Keratinocyte (primary cell): ENCODE measurements around the gene HOOK2. TPM values are rescaled to one million over a fixed set of nuclear protein-coding genes. Genes with fewer than 3 reads are reported as not detected.
A peak's percentile ranks its signal among the peaks of the same experiment; 100 is the strongest.

Experiments
- DNase-seq: peaks from one replicate; pipeline ENCODE4 v3.0.0-alpha.2; 2011; ENCODE audit warnings: low read depth, missing footprints, low spot score
- FAIRE-seq: peaks from 2 replicates; lab custom pipeline; 2011; peaks lifted over from hg19 to GRCh38; lab: Jason Lieb, UNC
- H2AFZ ChIP-seq: 2 replicates; pipeline ENCODE4 v1.6.0; 2012; ENCODE audit warnings: low read length, control low read depth, inconsistent platforms; ENCODE audit not compliant: control insufficient read depth
- H3K27ac ChIP-seq: 2 replicates; pipeline ENCODE4 v1.5.1; 2011; ENCODE audit warnings: low read length; ENCODE audit not compliant: control insufficient read depth, insufficient read depth
- H3K27me3 ChIP-seq: 3 replicates; pipeline ENCODE4 v1.6.0; 2011; ENCODE audit warnings: low read length; ENCODE audit not compliant: control insufficient read depth, insufficient read depth; ENCODE audit errors: extremely low read depth
- H3K36me3 ChIP-seq, 2 experiments: 2 replicates in 1 of 2; 3 replicates in 1 of 2; pipeline ENCODE4 v1.5.1; 2011; ENCODE audit warnings: low read length in 2 of 2, mild to moderate bottlenecking in 1 of 2; ENCODE audit not compliant: control insufficient read depth in 2 of 2, insufficient read depth in 2 of 2; ENCODE audit errors: extremely low read depth in 1 of 2
- H3K4me1 ChIP-seq: 3 replicates; pipeline ENCODE4 v1.5.1; 2011; ENCODE audit warnings: low read length; ENCODE audit not compliant: control insufficient read depth, insufficient read depth; ENCODE audit errors: extremely low read depth
- H3K4me2 ChIP-seq: 3 replicates; pipeline ENCODE4 v1.6.0; 2011; ENCODE audit warnings: low read depth, low read length; ENCODE audit not compliant: control insufficient read depth, insufficient read depth; ENCODE audit errors: extremely low read depth
- H3K4me3 ChIP-seq, 3 experiments: fragments of 200-600 bp in 1 of 3; sonication (generic) in 1 of 3; 2 replicates in 2 of 3; 3 replicates in 1 of 3; pipeline ENCODE4 v1.5.1; 2011 to 2016; ENCODE audit warnings: low read length in 3 of 3, mild to moderate bottlenecking in 3 of 3, control low read depth in 2 of 3, inconsistent platforms in 1 of 3, low read depth in 1 of 3, mixed read lengths in 1 of 3, mixed run types in 1 of 3, moderate library complexity in 1 of 3; ENCODE audit not compliant: control insufficient read depth in 2 of 3, insufficient read depth in 2 of 3; ENCODE audit errors: extremely low read depth in 1 of 3
- H3K79me2 ChIP-seq: 2 replicates; pipeline ENCODE4 v1.6.0; 2012; ENCODE audit warnings: low read length; ENCODE audit not compliant: control insufficient read depth, insufficient read depth
- H3K9ac ChIP-seq: 3 replicates; pipeline ENCODE4 v1.6.0; 2011; ENCODE audit warnings: low read length; ENCODE audit not compliant: control insufficient read depth, insufficient read depth; ENCODE audit errors: extremely low read depth
- H3K9me1 ChIP-seq: 3 replicates; pipeline ENCODE4 v1.6.0; 2011; ENCODE audit warnings: low read length; ENCODE audit not compliant: control insufficient read depth, insufficient read depth; ENCODE audit errors: extremely low read depth
- H3K9me3 ChIP-seq: 2 replicates; pipeline ENCODE4 v1.5.1; 2012; ENCODE audit warnings: low read depth, low read length; ENCODE audit not compliant: control insufficient read depth
- H4K20me1 ChIP-seq: 3 replicates; pipeline ENCODE4 v1.6.0; 2011; ENCODE audit warnings: low read length; ENCODE audit not compliant: control insufficient read depth, insufficient read depth; ENCODE audit errors: extremely low read depth
- EZH2 ChIP-seq: IDR thresholded peaks from one replicate; pipeline ENCODE4 v1.6.1; 2012; ENCODE audit warnings: inconsistent platforms, mild to moderate bottlenecking, low read length, moderate library complexity
- dilution Hi-C: fragments of 300-500 bp; cut with MboI; formaldehyde crosslinking; loops from one replicate; pipeline ENCODE4 v1.7.0; 2020; ENCODE audit warnings: low sequenced_read_pairs; ENCODE audit not compliant: extremely low pct_ligation_motif_present
- polyA plus RNA-seq, 5 experiments: library from polyadenylated mRNA; depleted of rRNA in 3 of 5; stranded (reverse) in 3 of 5; stranded (forward) in 1 of 5; unstranded in 1 of 5; fragments of >200 nt; gene quantifications; 1 replicate in 1 of 5; 2 replicates in 3 of 5; 3 replicates in 1 of 5; pipeline versions ENCODE4 v1.2.1 to v1.2.3, GENCODE V29; 2011 to 2012; ENCODE audit warnings: missing spikeins in 2 of 5, low read depth in 1 of 5, low replicate concordance in 1 of 5
- TF ChIP-seq, protein P1 (sequence below), 3 experiments: IDR thresholded peaks in 1 of 3; conservative IDR thresholded peaks in 1 of 3; optimal IDR thresholded peaks in 1 of 3; 2 replicates in 2 of 3; 3 replicates in 1 of 3; pipeline versions ENCODE3 to v1.5.1; 2011; ENCODE audit warnings: low read length in 3 of 3, mild to moderate bottlenecking in 3 of 3, moderate library complexity in 2 of 3, control low read depth in 1 of 3, inconsistent platforms in 1 of 3; ENCODE audit not compliant: insufficient read depth in 2 of 3; ENCODE audit errors: extremely low read depth in 1 of 3

Gene HOOK2
- polyA plus RNA-seq, 1 donor (not counting 4 experiments of a cell fraction or from before 2014, with no cell fraction given) = 21.9 TPM

DNA sequence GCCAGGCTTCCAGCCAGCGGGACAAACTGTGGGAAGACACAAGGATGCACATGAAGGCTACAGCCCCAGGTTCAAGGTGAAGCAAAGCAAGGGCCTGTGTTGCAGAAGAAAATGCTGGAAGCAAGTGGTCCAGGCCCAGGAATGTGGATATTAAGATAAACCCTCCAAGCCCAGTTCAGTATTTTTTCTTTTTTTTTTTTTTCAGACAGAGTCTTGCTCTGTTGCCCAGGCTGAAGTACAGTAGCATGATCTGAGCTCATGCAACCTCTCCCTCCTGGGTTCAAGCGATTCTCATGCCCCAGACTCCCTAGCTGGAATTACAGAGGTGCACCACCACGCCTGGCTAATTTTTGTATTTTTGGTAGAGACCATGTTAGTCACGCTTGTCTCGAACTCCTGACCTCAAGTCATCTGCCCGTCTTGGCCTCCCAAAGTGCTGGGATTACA is 21.8 kb upstream of the HOOK2 start:
- H3K4me1 ChIP-seq = peaks cover 25% of the 10 kb centered on the region
- DNase-seq (no peak), FAIRE-seq (no peak)
- TF ChIP-seq, protein P1, sequence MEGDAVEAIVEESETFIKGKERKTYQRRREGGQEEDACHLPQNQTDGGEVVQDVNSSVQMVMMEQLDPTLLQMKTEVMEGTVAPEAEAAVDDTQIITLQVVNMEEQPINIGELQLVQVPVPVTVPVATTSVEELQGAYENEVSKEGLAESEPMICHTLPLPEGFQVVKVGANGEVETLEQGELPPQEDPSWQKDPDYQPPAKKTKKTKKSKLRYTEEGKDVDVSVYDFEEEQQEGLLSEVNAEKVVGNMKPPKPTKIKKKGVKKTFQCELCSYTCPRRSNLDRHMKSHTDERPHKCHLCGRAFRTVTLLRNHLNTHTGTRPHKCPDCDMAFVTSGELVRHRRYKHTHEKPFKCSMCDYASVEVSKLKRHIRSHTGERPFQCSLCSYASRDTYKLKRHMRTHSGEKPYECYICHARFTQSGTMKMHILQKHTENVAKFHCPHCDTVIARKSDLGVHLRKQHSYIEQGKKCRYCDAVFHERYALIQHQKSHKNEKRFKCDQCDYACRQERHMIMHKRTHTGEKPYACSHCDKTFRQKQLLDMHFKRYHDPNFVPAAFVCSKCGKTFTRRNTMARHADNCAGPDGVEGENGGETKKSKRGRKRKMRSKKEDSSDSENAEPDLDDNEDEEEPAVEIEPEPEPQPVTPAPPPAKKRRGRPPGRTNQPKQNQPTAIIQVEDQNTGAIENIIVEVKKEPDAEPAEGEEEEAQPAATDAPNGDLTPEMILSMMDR (optimal IDR thresholded peaks at IDR 0.05 in 1 of 3, IDR thresholded peaks at IDR 0.05 in 1 of 3, conservative IDR thresholded peaks at IDR 0.05 in 1 of 3; ENCODE audit: extremely low read depth in 1 of 3, insufficient read depth in 2 of 3, low read length in 3 of 3) = no peak
- no peak for TF ChIP-seq EZH2
- H2AFZ ChIP-seq = no peak overlapping the region
- H3K9ac ChIP-seq = no peak overlapping the region
- H3K9me3 ChIP-seq = no peaks in the 10 kb centered on the region
- H3K36me3 ChIP-seq = peaks cover 4 to 9% of the 10 kb centered on the region in 2 experiments
- no peaks in the 10 kb centered on the region for H3K9me1 ChIP-seq
- H4K20me1 ChIP-seq = peaks cover 8% of the 10 kb centered on the region
- dilution Hi-C loops = no loop called here
- H3K4me3 ChIP-seq = no peak overlapping the region
- H3K27ac ChIP-seq = no peak overlapping the region
- no peaks in the 10 kb centered on the region for H3K27me3 ChIP-seq
- H3K79me2 ChIP-seq = peaks cover 24% of the 10 kb centered on the region
- H3K4me2 ChIP-seq = no peak overlapping the region

DNA sequence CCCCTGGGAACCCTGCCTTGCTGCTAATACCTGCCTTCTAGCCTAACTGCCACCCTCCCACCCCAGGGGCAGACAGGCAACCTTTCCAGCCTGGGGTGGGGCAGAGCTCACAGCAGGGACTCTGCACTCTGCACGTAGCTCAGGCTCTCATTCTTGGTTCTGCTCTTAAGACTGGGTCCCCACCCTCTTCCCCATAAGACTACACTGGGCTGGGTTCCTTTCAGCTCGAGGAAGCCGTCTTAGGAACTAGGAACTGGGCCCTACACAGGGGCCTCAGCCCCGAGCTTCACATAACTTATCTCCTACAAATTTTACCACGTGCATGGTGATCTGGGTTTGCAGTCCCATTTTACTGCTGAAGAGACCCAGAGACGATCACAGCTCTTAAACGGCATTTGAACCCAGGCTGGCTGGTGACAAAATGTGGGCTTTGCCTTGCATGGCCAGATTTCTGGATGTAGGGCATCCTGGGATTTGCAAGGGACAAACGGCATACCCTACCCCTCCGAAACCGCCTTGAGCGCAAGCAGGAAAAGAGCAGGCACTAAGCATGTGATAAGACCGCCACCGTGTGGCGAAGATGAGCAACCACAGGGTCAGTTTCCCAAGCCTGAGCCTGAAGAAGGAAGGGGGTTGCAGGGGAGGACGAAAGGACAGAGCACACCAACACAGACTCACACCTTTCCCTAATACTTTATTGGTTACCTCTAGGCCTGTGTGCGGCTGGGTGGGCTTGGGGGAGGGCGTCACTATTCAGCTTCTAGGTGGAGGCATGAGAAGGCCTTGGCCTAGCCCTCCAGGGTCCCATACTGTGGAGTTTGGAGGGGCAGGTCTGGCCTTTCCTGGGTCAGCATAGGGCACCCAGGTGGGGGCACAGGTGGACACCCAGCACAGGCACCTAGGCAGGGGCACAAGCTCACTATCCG is 21.1 kb upstream of the HOOK2 start:
- H3K79me2 ChIP-seq = peaks cover 29% of the 10 kb centered on the region
- H3K36me3 ChIP-seq = peaks cover 4 to 9% of the 10 kb centered on the region in 2 experiments
- peaks cover 22% of the 10 kb centered on the region for H3K4me1 ChIP-seq
- peak; percentile 36 for FAIRE-seq
- dilution Hi-C loops = no loop called here
- H3K9me1 ChIP-seq = no peaks in the 10 kb centered on the region
- H2AFZ ChIP-seq = no peak overlapping the region
- H4K20me1 ChIP-seq = peaks cover 11% of the 10 kb centered on the region
- peak overlapping the region; percentile 48 for H3K27ac ChIP-seq
- no peaks in the 10 kb centered on the region for H3K9me3 ChIP-seq
- H3K9ac ChIP-seq = peak overlapping the region; percentile 14
- H3K4me2 ChIP-seq = peak overlapping the region; percentile 71
- H3K4me3 ChIP-seq = no peak overlapping the region
- H3K27me3 ChIP-seq = no peaks in the 10 kb centered on the region
- no peak for TF ChIP-seq EZH2
- TF ChIP-seq, protein P1 (optimal IDR thresholded peaks at IDR 0.05 in 1 of 3, IDR thresholded peaks at IDR 0.05 in 1 of 3, conservative IDR thresholded peaks at IDR 0.05 in 1 of 3; ENCODE audit: extremely low read depth in 1 of 3, insufficient read depth in 2 of 3, low read length in 3 of 3) = peak; percentile 91 to 99 (median 97)
- no peak for DNase-seq
